ENCODE data around the gene DNAJC8. TPM values are rescaled to one million over a fixed set of nuclear protein-coding genes. Genes with fewer than 3 reads are reported as not detected.

DNAJC8 gene
- total and polyA plus RNA-seq, 2 of the 8 experiments (the other 6 are each of a cell fraction or from before 2014, with no cell fraction given), result 116 to 134 TPM

GRCh38 chr1:28260803-28261174 lies 28.0 kb upstream of the DNAJC8 start:
- Histone ChIP-seq H2BK120ac (replicated peaks; ENCODE audit: low read depth, low read length) (no peak overlapping the region), H3K79me1 (ENCODE audit: low read depth, low read length) (peaks cover 21% of the 10 kb centered on the region), H2BK12ac (ENCODE audit: low read depth, low read length) (no peak overlapping the region), H4K20me1 (replicated peaks in 1 of 2; ENCODE audit: control insufficient read depth in 1 of 2, insufficient read depth in 2 of 2, low read length in 2 of 2) (peaks cover 13 to 23% of the 10 kb centered on the region in 2 experiments), H4K91ac (replicated peaks; ENCODE audit: insufficient read length, low read length) (no peak overlapping the region), H3K4me3 (ENCODE audit: extremely low read depth in 1 of 4, insufficient read depth in 2 of 4, low read depth in 3 of 4, low read length in 4 of 4) (peak overlapping the region; percentile 73 to 97 (median 88)), H4K8ac (ENCODE audit: extremely low read depth, insufficient read depth, low read length) (no peak overlapping the region), H2BK20ac (ENCODE audit: low read length) (no peak overlapping the region), H3K27me3 (replicated peaks in 1 of 4; ENCODE audit: control insufficient read depth in 3 of 4, extremely low read depth in 1 of 4, insufficient read depth in 3 of 4, low read length in 3 of 4) (no peaks in the 10 kb centered on the region), H3K9me3 (ENCODE audit: insufficient read depth in 2 of 2, low read depth in 1 of 2, low read length in 1 of 2) (no peaks in the 10 kb centered on the region), H3K36me3 (ENCODE audit: control insufficient read depth in 2 of 4, insufficient read depth in 4 of 4, low read length in 3 of 4) (peaks cover 0 to 4% (median 0%) of the 10 kb centered on the region in 4 experiments; a peak in 2 of 8 replicates), H3K4me2 (ENCODE audit: insufficient read depth in 1 of 2, low read depth in 2 of 2, low read length in 2 of 2) (peak overlapping the region; percentile 77 to 100), H3K23me2 (ENCODE audit: low read depth, low read length) (peaks cover 12% of the 10 kb centered on the region), H3K27ac (ENCODE audit: low read depth, low read length) (no peak overlapping the region), H3K4ac (replicated peaks; ENCODE audit: insufficient read length, low read depth, low read length) (no peak overlapping the region), H3K18ac (ENCODE audit: extremely low read depth, low read length) (no peak overlapping the region; the same call in 1 of the 2 replicates), H3K4me1 (replicated peaks in 1 of 4; ENCODE audit: control insufficient read depth in 3 of 4, insufficient read depth in 4 of 4, low read length in 3 of 4) (peaks cover 9 to 23% (median 17%) of the 10 kb centered on the region in 4 experiments; a peak in 5 of 7 replicates), H2AFZ (ENCODE audit: low read length) (no peak overlapping the region), H3K79me2 (ENCODE audit: control insufficient read depth in 1 of 2, insufficient read depth in 2 of 2, low read length in 2 of 2) (peaks cover 33 to 57% of the 10 kb centered on the region in 2 experiments), H2BK15ac (ENCODE audit: low read length) (0 out of 2 replicates have a peak overlapping the region, but pooled peaks have one; percentile 46), H3K56ac (replicated peaks; ENCODE audit: insufficient read length, low read depth, low read length) (no peak overlapping the region), H2BK5ac (ENCODE audit: low read depth, low read length) (no peak overlapping the region), H2AK5ac (ENCODE audit: low read depth, low read length) (no peak overlapping the region), H3K9ac (replicated peaks in 1 of 4; ENCODE audit: extremely low read depth in 1 of 4, low read depth in 3 of 4, low read length in 3 of 4) (peak overlapping the region in 1 of 4 experiments; percentile 74; a peak in 2 of 7 replicates), H3K14ac (ENCODE audit: insufficient read length) (no peak overlapping the region), H4K5ac (ENCODE audit: insufficient read length, low read depth, low read length) (no peak overlapping the region), H3K23ac (ENCODE audit: insufficient read length) (no peak overlapping the region)
- POLR2A ChIA-PET (ENCODE audit: partially characterized antibody), result interaction anchor here (0.7 to 19.5 kb wide), 16 partner anchors 8 to 321 kb away, joined by 3 to 324 read pairs (median 8); partner anchors contain the start of genes ATP5IF1, DNAJC8, MED18 and RCC1
- no peak for FAIRE-seq
- CTCF ChIA-PET (ENCODE audit: partially characterized antibody), result interaction anchor here (1.1 to 6.7 kb wide), 3 partner anchors 11 to 107 kb away, joined by 4 to 61 read pairs (median 56); no protein-coding TSS in a partner anchor
- TF ChIP-seq E2F6 (IDR thresholded peaks at IDR 0.05) (no peak), ZNF274 (IDR thresholded peaks at IDR 0.05; ENCODE audit: borderline replicate concordance, extremely low read depth, low read length) (no peak), ASH2L (IDR thresholded peaks at IDR 0.05; ENCODE audit: low read length) (no peak), SP1 (IDR thresholded peaks at IDR 0.05; ENCODE audit: low read depth, low read length) (no peak), SUZ12 (IDR thresholded peaks at IDR 0.05; ENCODE audit: low read length) (no peak), KDM1A (IDR thresholded peaks at IDR 0.05; ENCODE audit: borderline replicate concordance, low read length) (peak; percentile 86)
- WGBS, 2 experiments (ENCODE audit: extremely low coverage in 1 of 2, insufficient coverage in 1 of 2, insufficient read length in 1 of 2, insufficient replicate concordance in 2 of 2, low coverage in 1 of 2, low lambda C conversion rate in 2 of 2, missing lambda C conversion rate in 1 of 2), result 46% methylated on average over 7 of the region's 7 CpGs; no CpG with 5 or more reads in 1 of the 2 experiments
- DNase-seq (ENCODE audit: low read depth in 1 of 2, low spot score in 2 of 2), result no peak
